GM12801 (cell line): Measurements from ENCODE around the gene GLRA1.

ENCODE experiments used
- CTCF ChIP-seq: IDR thresholded peaks from one replicate; pipeline ENCODE4 v1.5.1; 2011; ENCODE audit warnings: control low read depth; ENCODE audit not compliant: insufficient read length; ENCODE audit errors: extremely low read depth

Gene GLRA1

GRCh38 chr5:151896031-151896691 is 28.5 kb downstream of the GLRA1 start:
- TF ChIP-seq CTCF, result no peak

GRCh38 chr5:151895660-151896030 is 29.0 kb downstream of the GLRA1 start:
- TF ChIP-seq CTCF, result no peak

GRCh38 chr5:151892393-151892792 is 32.3 kb downstream of the GLRA1 start:
- no peak for TF ChIP-seq CTCF

- TF ChIP-seq CTCF, result no peak
These were observed 34.4 kb downstream of the GLRA1 start for GRCh38 chr5:151890299-151890698.

GRCh38 chr5:151889614-151890013 is 35.0 kb downstream of the GLRA1 start:
- no peak for TF ChIP-seq CTCF

- no peak for TF ChIP-seq CTCF
These were observed 37.9 kb downstream of the GLRA1 start for GRCh38 chr5:151886546-151887275.

- TF ChIP-seq CTCF, result no peak
These were observed 39.3 kb downstream of the GLRA1 start for GRCh38 chr5:151885138-151885908.
